K562 (cell line): ENCODE data around the gene CCT5. TPM values are rescaled to one million over a fixed set of nuclear protein-coding genes. Genes with fewer than 3 reads are reported as not detected.

Experiments used
- CBFB ChIP-seq: sonication (generic); formaldehyde crosslinking; IDR thresholded peaks from 2 replicates; pipeline ENCODE4 v1.4.0; 2020; ENCODE audit warnings: mild to moderate bottlenecking, missing genetic modification reagents
- CCNT2 ChIP-seq: IDR thresholded peaks from 2 replicates; pipeline ENCODE4 v1.6.1; 2011; ENCODE audit warnings: borderline replicate concordance, low read depth, mild to moderate bottlenecking, moderate library complexity, mixed read lengths, low read length; ENCODE audit not compliant: insufficient read length; ENCODE audit errors: extremely low read depth
- ELK3 ChIP-seq: fragments of 450-650 bp; formaldehyde crosslinking; IDR thresholded peaks from 2 replicates; pipeline ENCODE4 v1.4.0; 2020; ENCODE audit warnings: mild to moderate bottlenecking
- GABPB1 ChIP-seq: sonication (generic); formaldehyde crosslinking; IDR thresholded peaks from 2 replicates; pipeline ENCODE4 v1.8.0; 2022; ENCODE audit warnings: mild to moderate bottlenecking, missing genetic modification reagents
- NR2C1 ChIP-seq, 2 experiments: fragments of 450-650 bp; IDR thresholded peaks; 2 replicates each; pipeline ENCODE4 v1.6.1; 2017; ENCODE audit warnings: mild to moderate bottlenecking in 2 of 2, antibody characterized with exemption in 1 of 2, inconsistent platforms in 1 of 2, missing compliant biosample characterization in 1 of 2, missing genetic modification characterization in 1 of 2
- OTX1 ChIP-seq: fragments of 450-650 bp; formaldehyde crosslinking; IDR thresholded peaks from 2 replicates; pipeline ENCODE4 v1.4.0; 2022; ENCODE audit warnings: mild to moderate bottlenecking
- PHF21A ChIP-seq: fragments of 450-650 bp; IDR thresholded peaks from 2 replicates; pipeline ENCODE4 v1.6.1; 2017; ENCODE audit warnings: low read depth, borderline replicate concordance
- POLR2A ChIP-seq: fragments of 450-650 bp; conservative IDR thresholded peaks from 2 replicates; pipeline ENCODE4 v1.6.1; 2016
- RHOXF2B ChIP-seq: fragments of 250-450 bp; sonication (Bioruptor Pico); conservative IDR thresholded peaks from 2 replicates; pipeline ENCODE4 v1.5.1; 2021
- SMARCC2 ChIP-seq: fragments of 450-650 bp; IDR thresholded peaks from 2 replicates; pipeline ENCODE4 v1.6.1; 2017; ENCODE audit warnings: antibody characterized with exemption, moderate library complexity, mild to moderate bottlenecking, low read depth
- SOX6 ChIP-seq: fragments of 450-650 bp; IDR thresholded peaks from 2 replicates; pipeline ENCODE4 v1.6.1; 2014; ENCODE audit warnings: mild to moderate bottlenecking
- SP1 ChIP-seq: sonication (generic); formaldehyde crosslinking; IDR thresholded peaks from 2 replicates; pipeline ENCODE4 v1.8.1; 2022; ENCODE audit warnings: mild to moderate bottlenecking, missing genetic modification reagents
- YY1 ChIP-seq, 3 experiments: IDR thresholded peaks; 2 replicates each; pipeline ENCODE4 v1.6.1; 2011; ENCODE audit warnings: low read length in 2 of 3, mild to moderate bottlenecking in 2 of 3, moderate library complexity in 2 of 3, borderline replicate concordance in 1 of 3, control low read depth in 1 of 3, low read depth in 1 of 3; ENCODE audit not compliant: insufficient read depth in 3 of 3, insufficient replicate concordance in 2 of 3, control insufficient read depth in 1 of 3, insufficient read length in 1 of 3; ENCODE audit errors: extremely low read depth in 1 of 3
- ZBTB43 ChIP-seq: sonication (generic); formaldehyde crosslinking; IDR thresholded peaks from 2 replicates; pipeline ENCODE4 v1.8.0; 2023; ENCODE audit warnings: mild to moderate bottlenecking, missing genetic modification reagents
- ZNF584 ChIP-seq: fragments of 200-800 bp; sonication (Bioruptor generic); IDR thresholded peaks from 2 replicates; pipeline ENCODE4 v1.6.1; 2016; ENCODE audit warnings: low read depth, mild to moderate bottlenecking, missing genetic modification characterization, missing compliant biosample characterization
- ZNF695 ChIP-seq: fragments of 450-650 bp; formaldehyde crosslinking; IDR thresholded peaks from 2 replicates; pipeline ENCODE4 v1.4.0; 2020; ENCODE audit warnings: mild to moderate bottlenecking, moderate library complexity
- polyA plus RNA-seq, 8 experiments: library from polyadenylated mRNA; depleted of rRNA in 4 of 8; stranded (reverse) in 5 of 8; unstranded in 3 of 8; fragments of >200 nt; fragmentation: Nextera tagmentation in 2 of 8; fragmentation: Illumina TruSeq in 1 of 8; extraction: Ambion mirVana in 2 of 8; extraction: Trizol in 1 of 8; gene quantifications; 2 replicates each; pipeline versions ENCODE4 v1.2.1 to v1.2.3, GENCODE V29; 2011 to 2014; ENCODE audit warnings: inconsistent platforms in 1 of 8, missing spikeins in 1 of 8
- total RNA-seq, 7 experiments: library from RNA; depleted of rRNA in 6 of 7; stranded (reverse); fragments of >200 nt in 6 of 7; fragmentation: Illumina TruSeq in 2 of 7; extraction: Trizol in 2 of 7; gene quantifications; 2 replicates each; pipeline versions ENCODE4 v1.2.1 to v1.2.3, GENCODE V29; 2011 to 2021; ENCODE audit warnings: low replicate concordance in 1 of 7

CCT5 gene
- total and polyA plus RNA-seq, 9 of the 15 experiments (the other 6 are each of a cell fraction or from before 2014, with no cell fraction given): 782 to 1,606 (median 1,153) TPM

GRCh38 chr5:10283927-10284635 is 34.0 kb downstream of the CCT5 start (continued):
- TF ChIP-seq YY1 (IDR thresholded peaks at IDR 0.05; ENCODE audit: borderline replicate concordance in 1 of 3, control insufficient read depth in 1 of 3, extremely low read depth in 1 of 3, insufficient read depth in 3 of 3, insufficient read length in 1 of 3, insufficient replicate concordance in 2 of 3, low read depth in 1 of 3, low read length in 2 of 3) (peak in 2 of 3 experiments; percentile 63 to 67), ELK3 (CRISPR knock-in tag) (0 out of 2 replicates have a peak, but pooled peaks have one; percentile 64), NR2C1 (IDR thresholded peaks at IDR 0.05) (no peak), NR2C1 (tag; IDR thresholded peaks at IDR 0.05) (0 out of 2 replicates have a peak, but pooled peaks have one; percentile 13), SOX6 (peak; percentile 75), ZBTB43 (CRISPR knock-in tag) (no peak), CCNT2 (no peak), SP1 (CRISPR knock-in tag) (peak; percentile 39; the same call in 1 of the 2 replicates), OTX1 (CRISPR knock-in tag) (peak; percentile 69; the same call in 1 of the 2 replicates), ZNF584 (CRISPR knock-in tag) (no peak), RHOXF2B (CRISPR knock-in tag) (0 out of 2 replicates have a peak, but pooled peaks have one; percentile 40), ZNF695 (peak; percentile 54; the same call in 1 of the 2 replicates), CBFB (CRISPR knock-in tag) (0 out of 2 replicates have a peak, but pooled peaks have one; percentile 42), SMARCC2 (no peak), PHF21A (no peak), POLR2A (0 out of 2 replicates have a peak, but pooled peaks have one; percentile 35), GABPB1 (CRISPR knock-in tag) (peak; percentile 57; the same call in 1 of the 2 replicates)
